Left colon (tissue), 2 donors: ENCODE measurements around the gene ANOS1. TPM values are rescaled to one million over a fixed set of nuclear protein-coding genes. Genes with fewer than 3 reads are reported as not detected.
"Not testable (repeated sequence)": the region's sequence is repeated elsewhere in the genome, so short reads cannot be mapped to it uniquely, and the experiment has no call there.

ENCODE experiments used
- ATAC-seq: fragments of 200-7000 bp; cut with Tn5 transposase; one replicate; pipeline ENCODE4 v1.9.1; 2020; ENCODE audit warnings: mild to moderate bottlenecking, moderate library complexity
- DNase-seq, 2 donors: peaks; one replicate each; pipeline ENCODE4 v3.0.0-alpha.2; 2020
- intact Hi-C, 2 donors: fragments of 100-400 bp; cut with DNase I in 1 of 2; cut with micrococcal nuclease in 1 of 2; formaldehyde crosslinking; loops; one replicate each; pipeline versions ENCODE4 v1.11.2 to v1.14.0; 2022; cut with DNase I, micrococcal nuclease
- long read RNA-seq: library from polyadenylated mRNA; unstranded; transcript quantifications from one replicate; pipeline ENCODE4 v2.0.0, GENCODE V29; 2021
- total RNA-seq, 2 donors: library from RNA; stranded (reverse); fragmentation: NEBNext Ultra II Directional; extraction: Animal tissue kit (Norgen Biotek cat#: 25700); gene quantifications; one replicate each; pipeline ENCODE4 v1.2.1, GENCODE V29; 2021
- donor health status: DM: no; HTN: no; CAD: no.
- donor health status: DM: yes; HTN: yes; CAD: no.

Gene ANOS1, protein sequence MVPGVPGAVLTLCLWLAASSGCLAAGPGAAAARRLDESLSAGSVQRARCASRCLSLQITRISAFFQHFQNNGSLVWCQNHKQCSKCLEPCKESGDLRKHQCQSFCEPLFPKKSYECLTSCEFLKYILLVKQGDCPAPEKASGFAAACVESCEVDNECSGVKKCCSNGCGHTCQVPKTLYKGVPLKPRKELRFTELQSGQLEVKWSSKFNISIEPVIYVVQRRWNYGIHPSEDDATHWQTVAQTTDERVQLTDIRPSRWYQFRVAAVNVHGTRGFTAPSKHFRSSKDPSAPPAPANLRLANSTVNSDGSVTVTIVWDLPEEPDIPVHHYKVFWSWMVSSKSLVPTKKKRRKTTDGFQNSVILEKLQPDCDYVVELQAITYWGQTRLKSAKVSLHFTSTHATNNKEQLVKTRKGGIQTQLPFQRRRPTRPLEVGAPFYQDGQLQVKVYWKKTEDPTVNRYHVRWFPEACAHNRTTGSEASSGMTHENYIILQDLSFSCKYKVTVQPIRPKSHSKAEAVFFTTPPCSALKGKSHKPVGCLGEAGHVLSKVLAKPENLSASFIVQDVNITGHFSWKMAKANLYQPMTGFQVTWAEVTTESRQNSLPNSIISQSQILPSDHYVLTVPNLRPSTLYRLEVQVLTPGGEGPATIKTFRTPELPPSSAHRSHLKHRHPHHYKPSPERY
- under 1 TPM; 0.18 to 0.34 TPM for total RNA-seq
- long read RNA-seq: 0 reads

DNA sequence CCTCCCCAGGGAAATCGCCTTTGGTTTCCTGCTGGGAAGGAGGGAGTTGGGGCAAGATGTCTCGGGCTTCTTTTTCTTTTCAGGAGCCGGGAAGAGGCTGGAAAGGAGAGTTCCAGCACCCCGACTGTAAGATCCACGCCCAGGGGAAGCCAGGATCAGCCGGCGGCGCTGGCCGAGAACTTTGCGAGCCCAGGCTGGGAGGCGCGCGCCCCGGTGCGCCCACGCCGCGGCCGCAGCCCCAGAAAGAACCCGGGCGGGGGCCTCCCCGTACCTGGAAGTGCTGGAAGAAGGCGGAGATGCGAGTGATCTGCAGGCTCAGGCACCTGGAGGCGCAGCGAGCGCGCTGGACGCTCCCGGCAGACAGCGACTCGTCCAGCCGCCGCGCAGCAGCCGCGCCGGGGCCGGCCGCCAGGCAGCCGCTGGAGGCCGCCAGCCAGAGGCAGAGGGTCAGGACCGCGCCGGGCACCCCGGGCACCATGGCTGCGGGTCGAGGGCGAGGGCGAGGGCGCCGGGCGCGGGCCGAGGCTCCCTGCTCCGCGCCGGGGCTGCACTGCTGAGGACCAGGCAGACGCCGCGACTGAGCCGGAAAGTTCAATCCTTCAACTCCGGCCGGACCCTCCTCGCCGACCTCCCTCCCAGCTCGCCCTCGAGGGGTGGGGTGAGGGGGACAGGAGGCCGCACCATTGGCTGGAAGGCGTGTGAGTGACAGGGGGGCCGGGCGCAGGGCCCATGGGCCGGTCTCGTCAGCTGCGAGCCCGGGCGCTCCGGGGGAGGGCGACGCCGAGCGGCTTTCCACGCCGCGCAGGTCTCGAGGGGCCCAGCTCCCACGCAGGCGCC, at the start of gene ANOS1:
TSS of gene ANOS1 (minus strand) at position 579 of the 837 bp plus-strand sequence. CDS start at position 478, 101 bp downstream.
- intact Hi-C loops: no loop called here
- ATAC-seq (peak; percentile 17), DNase-seq (no peak)

DNA sequence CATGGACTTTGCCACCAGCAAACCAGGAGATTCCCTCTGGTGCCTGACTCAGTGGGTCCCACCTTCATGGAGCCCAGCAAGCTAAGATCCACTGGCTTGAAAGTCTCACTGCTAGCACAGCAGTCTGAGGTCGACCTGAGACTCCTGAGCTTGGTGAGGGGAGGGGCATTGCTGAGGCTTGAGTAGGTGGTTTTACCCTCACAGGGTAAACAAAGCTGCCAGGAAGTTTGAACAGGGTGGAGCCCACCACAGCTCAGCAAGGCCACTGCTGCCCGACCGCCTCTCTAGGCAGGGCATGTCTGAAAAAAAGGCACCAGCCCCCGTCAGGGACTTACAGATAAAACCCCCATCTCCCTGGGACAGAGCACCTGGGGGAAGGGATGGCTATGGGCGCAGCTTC, 41.2 kb upstream of the ANOS1 start:
- intact Hi-C loops: no loop called here
- ATAC-seq (no peak), DNase-seq (no peak)

DNA sequence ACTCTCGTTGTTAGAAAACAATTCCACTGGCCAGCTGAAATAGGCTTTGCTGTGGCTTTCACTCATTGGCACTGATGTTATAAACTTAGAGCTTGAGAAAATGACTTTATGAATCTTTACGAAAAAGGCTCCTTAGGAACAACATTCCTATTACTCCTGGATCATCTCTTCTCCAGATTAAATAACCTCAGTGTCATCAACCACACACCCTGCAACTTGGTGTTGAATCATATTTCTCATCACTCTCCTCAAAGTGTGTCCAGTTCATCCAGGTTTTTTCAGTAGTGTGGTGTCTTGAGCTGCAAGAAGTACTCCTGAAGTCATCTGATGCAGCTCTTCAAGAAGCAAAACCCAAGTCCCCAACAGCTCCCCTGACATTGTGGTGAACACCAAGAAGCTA, 28.1 kb upstream of the ANOS1 start:
- ATAC-seq (no peak), DNase-seq (no peak)
- intact Hi-C loops: no loop called here

DNA sequence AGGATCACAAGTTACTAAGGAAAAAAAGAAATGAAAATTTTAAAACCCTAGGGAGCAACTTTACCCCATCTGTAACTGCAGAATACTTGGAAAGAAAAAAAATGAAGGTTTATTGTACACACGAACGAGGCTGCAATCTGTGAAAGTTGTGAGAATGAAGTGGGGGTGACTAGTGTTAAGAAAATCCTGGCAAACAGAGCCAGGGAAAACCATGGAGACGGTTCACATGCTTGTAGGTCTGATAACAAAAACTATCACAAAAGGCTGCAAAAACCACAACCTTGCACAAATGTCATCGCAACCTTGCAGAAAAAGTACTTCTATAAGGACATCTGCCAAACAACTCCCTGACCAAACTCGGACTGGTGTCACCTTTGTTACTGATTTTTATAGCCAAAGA, 26.8 kb upstream of the ANOS1 start:
- intact Hi-C loops, DNase-seq, ATAC-seq: not testable (repeated sequence)

DNA sequence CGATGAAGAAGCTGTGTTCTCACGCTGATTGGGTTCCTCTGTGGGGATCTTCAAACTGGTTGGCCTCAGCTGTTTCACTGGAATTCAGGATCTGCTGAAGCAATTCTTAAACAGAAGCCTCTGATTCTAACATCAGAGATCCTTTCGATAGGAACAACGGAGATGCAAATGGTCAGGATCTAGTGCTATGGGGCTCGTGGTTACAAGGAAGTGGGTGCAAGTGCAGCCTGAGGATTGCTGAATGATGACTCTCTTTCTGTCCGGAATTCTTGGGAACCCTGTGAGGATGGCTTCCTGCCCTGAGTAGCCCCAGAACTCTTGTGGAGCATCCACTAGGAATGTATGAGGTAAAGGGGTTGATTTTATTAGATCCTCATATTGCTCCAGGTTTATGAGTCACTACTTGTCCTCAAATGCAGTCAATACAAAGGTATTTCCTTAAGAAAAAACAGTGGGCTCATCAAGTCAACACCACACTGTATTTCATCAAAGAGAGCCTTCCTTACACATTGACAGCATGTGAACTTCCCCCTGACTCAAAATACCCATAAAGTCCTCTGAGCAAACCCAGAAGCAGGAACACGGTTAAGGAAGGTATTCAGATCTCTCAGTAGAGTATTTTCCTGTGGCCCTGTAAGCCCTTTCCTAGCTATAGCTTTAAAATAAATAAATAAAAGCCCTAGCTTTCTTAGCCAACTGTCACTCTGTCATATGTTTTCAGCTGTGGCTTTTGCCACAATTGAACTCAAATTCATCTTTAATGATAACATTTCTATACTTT, 25.9 kb upstream of the ANOS1 start:
- intact Hi-C loops, ATAC-seq, DNase-seq: not testable (repeated sequence)

DNA sequence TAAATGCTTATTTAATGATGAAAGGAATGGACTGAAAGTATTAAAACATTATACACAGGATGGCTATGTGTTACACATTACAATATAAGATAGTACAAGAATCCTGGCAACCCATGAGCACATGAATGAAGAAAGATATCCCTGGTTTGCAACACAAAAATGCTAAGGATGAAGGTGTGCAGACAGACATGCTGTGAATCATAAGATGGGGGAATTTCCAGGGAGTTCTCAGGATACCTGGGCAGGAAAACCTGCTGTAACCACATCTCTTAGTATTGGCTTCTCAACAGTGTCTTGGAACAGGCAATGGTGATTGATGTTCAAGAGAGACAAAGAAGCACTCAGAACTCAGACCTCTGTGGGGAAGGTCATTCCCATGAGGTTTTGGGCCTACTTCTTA, 23.9 kb upstream of the ANOS1 start:
- intact Hi-C loops: no loop called here

DNA sequence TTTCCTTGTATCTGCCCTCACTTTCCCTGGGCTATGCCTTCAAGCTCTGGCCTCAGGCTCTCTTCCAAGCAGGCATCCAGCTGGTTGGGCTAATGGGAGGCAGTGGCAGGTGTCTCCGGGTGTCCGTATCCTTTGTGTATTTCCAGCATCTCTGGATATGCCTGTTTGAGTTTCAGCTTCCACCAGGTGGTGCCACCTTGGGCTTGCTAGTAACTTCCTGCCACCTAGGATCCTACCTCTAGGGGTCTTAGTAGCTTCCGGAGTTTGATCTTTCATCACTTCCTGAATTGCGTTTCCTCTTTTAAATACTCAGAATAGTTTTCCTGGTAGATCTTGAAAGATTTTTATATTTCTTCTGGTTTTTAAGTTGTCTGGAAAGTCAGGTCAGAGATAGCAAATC, 23.2 kb upstream of the ANOS1 start:
- DNase-seq (no peak), ATAC-seq (no peak)
- intact Hi-C loops: no loop called here

More for the DNA sequence above, 23.9 kb upstream of the ANOS1 start:
- DNase-seq: no peak
- ATAC-seq: no peak

DNA sequence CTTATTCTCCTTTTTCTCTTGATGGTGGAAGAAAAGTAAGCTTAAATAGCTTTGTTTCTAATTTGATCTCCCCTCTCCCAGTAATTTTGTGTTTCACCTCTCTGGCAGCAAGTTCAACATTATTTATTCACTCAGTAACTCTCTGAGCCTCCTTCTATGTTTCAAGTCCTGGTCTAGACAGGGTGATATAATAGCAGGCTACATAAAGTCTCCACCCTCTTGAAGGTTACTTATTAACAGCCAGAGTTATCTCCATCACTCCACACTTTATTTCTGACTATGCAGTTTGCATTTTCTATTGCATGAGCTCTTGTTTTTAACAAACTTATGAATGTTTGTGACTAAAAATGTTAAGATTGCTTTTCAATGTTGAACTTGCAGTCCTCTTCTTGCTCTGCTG, 17.8 kb upstream of the ANOS1 start:
- intact Hi-C loops: no loop called here
- ATAC-seq (peak; percentile 75), DNase-seq (no peak)

DNA sequence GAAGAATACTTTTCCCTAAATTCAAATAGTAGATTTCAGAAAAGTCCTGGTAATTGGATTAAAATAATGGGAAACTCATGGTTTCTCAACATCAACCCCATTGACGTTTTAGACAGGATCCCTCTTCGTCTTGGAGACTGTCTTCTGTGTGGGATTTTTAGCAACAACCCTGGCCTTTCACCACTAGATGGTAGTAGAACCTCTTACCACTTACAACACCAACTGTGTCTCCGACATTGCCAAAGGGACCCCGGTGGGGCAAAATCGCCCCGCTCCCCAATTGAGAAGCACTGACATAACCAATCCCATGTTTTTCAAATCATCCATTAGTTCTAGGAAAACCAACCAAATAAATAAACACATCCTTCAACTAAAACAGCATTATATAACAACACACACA, 16.9 kb upstream of the ANOS1 start:
- ATAC-seq (peak; percentile 51), DNase-seq (no peak)
- intact Hi-C loops: no loop called here

DNA sequence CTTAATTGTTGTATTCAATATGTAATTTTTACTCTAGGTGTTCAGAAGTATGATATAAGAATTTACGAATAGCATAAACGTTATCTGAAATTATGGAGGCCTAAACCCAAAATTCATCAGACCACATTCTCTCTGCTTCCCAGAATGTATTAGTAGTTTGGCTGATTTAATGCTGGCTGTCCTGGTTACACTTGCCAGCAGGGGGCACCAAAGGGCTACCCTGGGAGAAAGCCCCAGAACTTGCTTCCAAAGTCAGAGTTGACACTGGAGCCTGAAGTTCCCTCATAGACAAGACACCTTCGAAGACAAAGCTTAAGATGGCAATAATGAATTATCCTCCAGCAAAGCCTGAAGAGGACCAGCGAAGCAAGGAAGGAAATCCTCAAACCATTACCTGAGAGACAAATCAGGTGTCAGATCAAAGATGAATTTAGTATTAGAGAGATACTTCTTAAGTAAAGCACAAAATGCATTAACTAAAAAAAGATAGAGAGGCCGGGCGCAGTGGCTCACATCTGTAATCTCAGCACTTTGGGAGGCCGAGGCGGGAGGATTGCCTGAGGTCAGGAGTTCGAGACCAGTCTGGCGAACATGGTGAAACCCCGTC, 11.3 kb upstream of the ANOS1 start:
- DNase-seq (peak in 1 of 2 donors; percentile 79), ATAC-seq (peak; percentile 59)
- intact Hi-C loops: no loop called here

DNA sequence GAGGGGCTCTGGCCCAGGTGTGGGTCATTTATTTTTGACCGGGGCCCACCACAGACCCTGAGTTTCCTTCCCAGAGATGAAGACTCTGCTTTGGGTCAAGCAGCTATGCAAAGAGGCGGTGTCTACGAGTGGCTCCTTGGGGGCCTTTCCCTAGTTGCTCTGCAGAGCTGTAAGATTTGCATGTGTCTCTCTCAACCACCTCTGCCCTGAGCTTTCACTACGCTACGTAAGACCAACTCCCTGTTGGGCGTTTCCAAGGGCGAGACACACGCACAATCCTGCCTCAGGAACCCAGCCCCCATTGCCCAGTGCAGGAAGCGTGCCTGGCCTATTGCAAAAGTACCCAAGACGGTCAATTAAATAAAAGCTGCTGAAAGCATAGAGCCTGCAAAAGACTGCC, 10.0 kb upstream of the ANOS1 start:
- ATAC-seq (peak; percentile 43), DNase-seq (no peak)
- intact Hi-C loops: no loop called here

DNA sequence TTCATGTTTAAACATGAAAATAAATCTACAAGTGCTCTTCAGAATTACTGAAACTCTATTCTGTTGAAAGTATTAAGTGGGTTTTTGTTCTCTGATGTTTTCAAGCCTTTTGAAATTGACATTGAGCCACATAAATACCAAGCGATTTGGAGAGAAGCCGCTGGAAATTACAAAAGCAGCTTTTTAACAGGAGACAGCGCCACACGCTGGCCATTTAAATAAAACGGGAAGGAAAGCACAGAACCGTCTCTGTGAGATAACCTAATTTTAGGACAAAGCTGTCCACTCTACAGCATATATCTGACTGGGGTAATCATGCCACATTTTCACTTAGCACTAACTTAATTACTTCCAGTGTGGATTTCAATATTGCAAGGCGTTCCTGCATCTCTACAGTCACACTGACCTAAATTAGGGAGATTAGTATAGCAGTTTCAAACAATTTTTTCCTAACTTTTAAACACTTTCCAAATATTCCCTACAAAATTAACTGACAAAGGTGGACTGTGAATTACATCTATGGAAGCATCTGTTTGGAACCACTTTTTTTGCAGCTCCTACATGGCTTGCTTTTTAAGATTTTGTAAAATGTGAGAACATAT, 6.8 kb upstream of the ANOS1 start:
- DNase-seq (peak in 1 of 2 donors; percentile 50), ATAC-seq (no peak)
- intact Hi-C loops: loop anchor here in 1 of 2 donors (5.0 kb wide), 1 partner anchor 741 kb away; no protein-coding TSS in a partner anchor

DNA sequence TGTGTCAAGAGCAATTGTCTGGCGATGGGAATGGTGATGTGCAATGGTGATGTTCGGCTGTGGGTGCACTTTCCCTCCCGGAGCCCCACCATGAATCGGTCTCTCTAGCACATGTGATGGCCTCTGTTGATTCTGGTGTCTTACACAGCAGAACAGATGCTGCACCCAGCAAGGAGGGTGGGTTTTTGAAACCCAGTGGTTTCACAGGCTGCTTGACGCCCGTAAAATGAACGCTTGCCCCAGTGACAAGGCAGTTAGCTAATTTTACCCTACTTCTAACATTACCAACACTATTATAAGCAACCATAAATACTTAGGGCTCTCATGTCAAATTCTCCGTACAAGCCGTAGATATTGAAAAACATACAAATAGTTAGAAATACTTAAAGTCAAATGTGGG, 5.9 kb upstream of the ANOS1 start:
- intact Hi-C loops: loop anchor here in 1 of 2 donors (5.0 kb wide), 1 partner anchor 741 kb away; no protein-coding TSS in a partner anchor
- ATAC-seq (no peak), DNase-seq (no peak)

DNA sequence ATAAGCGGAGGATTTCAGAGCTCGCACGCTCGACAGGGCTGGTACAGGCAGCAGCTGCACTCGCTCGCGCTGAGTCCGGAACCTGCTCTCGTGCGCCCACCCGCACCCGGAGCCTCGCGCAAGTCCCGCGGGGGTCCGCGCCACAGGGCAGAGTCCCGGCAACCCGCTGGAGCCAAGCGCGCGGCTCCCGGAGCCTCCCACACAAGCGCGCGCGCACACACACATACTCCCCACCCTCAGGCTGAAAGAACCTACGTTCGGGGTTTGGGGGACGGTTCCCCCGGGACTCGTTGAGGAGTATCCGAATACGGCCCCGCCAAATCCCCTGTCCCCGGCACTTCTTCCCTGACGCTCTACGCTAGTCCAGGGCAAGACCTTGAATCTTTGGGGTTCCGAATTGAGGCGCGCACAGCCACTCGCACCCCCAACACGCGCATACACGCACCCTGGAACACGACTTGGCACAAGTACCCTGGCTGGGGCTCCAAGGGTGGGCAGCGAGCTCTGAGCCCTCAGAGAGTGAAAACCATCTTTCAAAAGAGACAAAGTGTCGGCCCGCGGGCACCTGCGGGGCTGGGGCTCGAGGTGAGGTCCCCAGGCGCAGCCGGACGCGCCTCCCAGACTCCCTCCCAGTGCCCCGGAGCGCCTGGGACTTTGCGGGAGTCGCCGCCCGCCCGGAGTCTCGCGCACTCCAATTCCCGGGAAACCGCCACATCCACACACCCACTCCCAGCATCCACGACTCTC, 952 bp downstream of the ANOS1 start:
- intact Hi-C loops: no loop called here
- DNase-seq (no peak), ATAC-seq (no peak)

DNA sequence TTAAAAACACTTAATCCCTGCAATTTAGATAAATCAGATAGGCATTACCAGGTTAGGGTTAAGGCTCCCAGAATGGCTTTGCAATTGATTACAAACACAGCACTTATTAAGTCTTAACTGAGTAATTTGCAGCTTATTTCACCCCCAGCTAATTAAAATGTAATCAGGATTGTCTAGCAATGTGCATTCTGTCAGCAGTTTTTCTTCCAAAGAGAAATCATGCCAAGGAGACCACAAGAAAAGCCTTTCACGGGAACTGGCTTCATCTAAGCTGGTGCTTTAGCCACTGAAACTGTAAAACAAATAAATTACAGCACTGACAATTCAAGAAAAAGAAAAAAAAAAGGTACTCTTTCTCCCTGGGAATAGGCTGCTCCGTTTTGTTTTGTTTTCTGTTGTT, 2.1 kb downstream of the ANOS1 start:
- DNase-seq: no peak
- intact Hi-C loops: no loop called here
- ATAC-seq: no peak

DNA sequence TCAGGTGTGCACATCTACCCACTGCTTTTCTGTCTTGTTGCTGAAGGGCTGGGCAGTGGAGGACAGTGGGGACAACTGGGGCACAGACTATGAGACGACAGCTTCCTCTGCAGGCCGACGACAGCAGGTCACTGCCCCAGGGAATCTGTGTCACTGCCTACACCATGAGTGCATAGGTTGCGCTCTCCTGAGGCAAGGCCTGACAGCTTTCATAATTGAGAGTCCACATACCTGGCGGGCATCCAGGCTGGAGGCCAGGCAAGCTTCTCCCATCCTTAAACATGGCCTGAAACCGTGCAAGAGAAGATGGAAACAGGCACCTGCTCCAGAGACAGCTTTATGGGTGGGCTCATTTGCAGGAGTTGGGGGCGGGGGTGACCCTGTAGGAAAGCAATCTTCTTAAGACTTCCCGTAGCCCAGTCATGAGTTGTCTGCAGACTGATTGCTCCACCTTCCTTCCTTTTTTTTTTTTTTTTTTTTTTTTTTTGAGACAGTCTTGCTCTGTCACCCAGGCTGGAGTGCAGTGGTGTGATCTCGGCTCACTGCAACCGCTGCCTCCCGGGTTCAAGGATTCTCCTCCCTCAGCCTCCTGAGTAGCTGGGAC, 2.9 kb downstream of the ANOS1 start:
- no peak for DNase-seq
- ATAC-seq: no peak
- intact Hi-C loops: no loop called here
